ENCODE data around the gene CALN1.

- TF ChIP-seq CTCF (IDR thresholded peaks at IDR 0.05) (no peak), POLR2A (IDR thresholded peaks at IDR 0.05) (no peak)
Measured at GRCh38 chr7:71912476-71912875, 499.7 kb downstream of the CALN1 start.

Measured in ovary (tissue), 3 donors.